ENCODE measurements around the gene ZNF175.
"Not testable (repeated sequence)": the region's sequence is repeated elsewhere in the genome, so short reads cannot be mapped to it uniquely, and the experiment has no call there.

The ZNF175 gene

DNA sequence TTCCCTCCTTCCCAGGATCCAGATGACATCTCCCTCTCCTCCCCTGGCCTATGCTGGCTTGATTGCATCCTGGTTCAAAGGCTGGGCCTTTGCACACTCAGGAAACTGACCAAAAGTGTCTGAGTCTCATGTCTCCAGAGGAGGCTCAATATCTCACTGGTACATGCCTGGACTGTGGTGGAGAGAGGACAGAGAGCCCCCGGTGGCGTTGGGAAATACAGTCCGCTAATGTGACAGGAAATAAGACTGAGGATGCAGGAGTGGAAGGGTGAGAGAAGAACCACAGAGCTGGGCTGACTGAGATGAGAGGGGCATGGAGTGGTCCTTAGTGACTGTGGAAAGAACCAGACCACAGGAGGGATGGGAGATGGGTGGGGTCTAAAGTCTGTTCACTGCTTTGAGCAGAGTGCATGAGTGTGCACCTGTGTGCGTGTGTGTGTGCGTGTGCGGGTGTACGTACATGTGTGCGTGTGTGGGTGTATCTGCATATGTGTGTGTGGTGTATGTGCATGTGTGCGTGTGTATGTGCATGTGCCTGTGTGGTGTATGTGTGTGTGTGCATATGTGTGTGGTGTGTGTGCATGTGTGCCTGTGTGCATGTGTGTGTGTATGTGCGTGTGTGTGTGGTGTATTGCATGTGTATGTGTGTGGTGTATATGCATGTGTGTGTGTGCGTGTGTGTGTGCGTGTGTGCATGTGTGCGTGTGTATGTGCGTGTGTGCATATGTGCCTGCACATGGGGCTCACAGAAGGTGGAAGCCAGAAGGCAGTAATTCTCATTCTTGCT, 57.3 kb downstream of the ZNF175 start:
- DNase-seq (ENCODE audit: low read depth), result no peak

DNA sequence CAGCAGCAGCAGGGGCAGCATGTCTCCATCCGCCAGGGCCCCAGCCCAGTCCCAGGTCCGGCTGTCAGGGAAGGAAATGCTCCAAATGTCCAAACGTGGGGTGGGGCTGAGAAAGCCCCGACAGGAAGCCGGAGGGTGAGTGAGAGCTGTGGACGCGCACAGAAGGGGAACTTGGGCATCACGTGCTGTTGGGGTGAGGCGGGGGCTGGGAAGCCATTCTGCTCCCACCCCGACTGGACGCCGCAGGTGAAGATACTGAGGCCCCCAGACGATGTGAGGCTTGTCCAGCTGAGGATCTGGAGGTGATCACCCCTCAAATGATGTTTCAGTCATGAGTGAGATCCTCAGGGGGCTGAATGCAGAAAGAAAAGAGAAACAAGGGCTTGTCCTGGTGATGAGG, 59.2 kb downstream of the ZNF175 start, which contains the start of gene SIGLEC5:
SIGLEC5 (minus strand) TSS at position 87 of the 400 bp plus-strand sequence; CDS start at position 21, 66 bp downstream.
- DNase-seq (ENCODE audit: low read depth), result not testable (repeated sequence)

GRCh38 chr19:51632126-51632525, 61.0 kb downstream of the ZNF175 start:
- DNase-seq (ENCODE audit: low read depth), result no peak

GRCh38 chr19:51637362-51637978, 66.4 kb downstream of the ZNF175 start:
- DNase-seq (ENCODE audit: low read depth), result no peak

- no peak for DNase-seq (ENCODE audit: low read depth)
These were observed 68.8 kb downstream of the ZNF175 start for GRCh38 chr19:51639916-51640315.

GRCh38 chr19:51640386-51640785, 69.3 kb downstream of the ZNF175 start:
- DNase-seq (ENCODE audit: low read depth), result no peak

DNA sequence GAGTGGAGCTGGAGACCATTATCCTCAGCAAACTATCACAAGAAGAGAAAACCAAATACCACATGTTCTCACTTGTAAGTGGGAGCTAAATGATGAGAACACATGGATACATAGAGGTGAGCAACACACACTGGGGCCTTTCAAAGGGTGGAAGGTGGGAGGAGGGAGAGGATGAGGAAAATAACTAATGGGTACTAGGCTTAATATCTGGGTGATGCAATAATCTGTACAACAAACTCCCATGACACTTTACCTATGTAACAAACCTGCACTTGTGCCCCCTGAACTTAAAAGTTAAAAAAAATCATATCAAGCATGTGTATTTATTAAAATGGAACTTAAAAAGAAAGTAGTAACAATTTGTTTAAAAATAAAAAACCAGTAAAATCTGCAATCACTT, 70.6 kb downstream of the ZNF175 start:
- DNase-seq (ENCODE audit: low read depth), result no peak
